Measurements from ENCODE around the gene ADAMTSL3. TPM values are rescaled to one million over a fixed set of nuclear protein-coding genes. Genes with fewer than 3 reads are reported as not detected.

Gene ADAMTSL3
- total RNA-seq, 1 experiment from 2014 or later = 1.8 TPM

GRCh38 chr15:83848315-83849050 lies 194.6 kb downstream of the ADAMTSL3 start:
- POLR2A ChIA-PET = no interaction called here
- DNase-seq (ENCODE audit: low spot score) = no peak
- H3K4me1 Mint-ChIP-seq = no peaks in the 10 kb centered on the region
- no peaks in the 10 kb centered on the region for H3K27me3 Mint-ChIP-seq (ENCODE audit: low read depth)
- CTCF ChIA-PET = no interaction called here
- H3K9me3 Mint-ChIP-seq = no peaks in the 10 kb centered on the region
- no peak overlapping the region for H3K4me3 Mint-ChIP-seq
- ATAC-seq = no peak
- TF ChIP-seq NFE2L1 (CRISPR knock-in tag; IDR thresholded peaks at IDR 0.05) = no peak
- no peak for TF ChIP-seq HMGXB4 (CRISPR knock-in tag; IDR thresholded peaks at IDR 0.05)
- no peak for TF ChIP-seq GRHL2 (CRISPR knock-in tag; IDR thresholded peaks at IDR 0.05; ENCODE audit: insufficient replicate concordance, severe bottlenecking)
- TF ChIP-seq ZNF416 (CRISPR knock-in tag; IDR thresholded peaks at IDR 0.05) = no peak
- no peak for TF ChIP-seq GABPB1 (CRISPR knock-in tag; IDR thresholded peaks at IDR 0.05)
- TF ChIP-seq SOX15 (CRISPR knock-in tag; IDR thresholded peaks at IDR 0.05) = no peak
- no peak for TF ChIP-seq PRDM15 (CRISPR knock-in tag; IDR thresholded peaks at IDR 0.05)
- no peak for TF ChIP-seq JAZF1 (CRISPR knock-in tag; IDR thresholded peaks at IDR 0.05)
- no peak for TF ChIP-seq ZBTB21 (CRISPR knock-in tag; IDR thresholded peaks at IDR 0.05; ENCODE audit: borderline replicate concordance)
- no peak for TF ChIP-seq ZNF219 (CRISPR knock-in tag; IDR thresholded peaks at IDR 0.05; ENCODE audit: borderline replicate concordance)
- no peak for TF ChIP-seq ZBTB43 (CRISPR knock-in tag; IDR thresholded peaks at IDR 0.05)
- no peaks in the 10 kb centered on the region for H3K36me3 Mint-ChIP-seq
- H3K27ac Mint-ChIP-seq = no peak overlapping the region

GRCh38 chr15:83850015-83850414 lies 196.1 kb downstream of the ADAMTSL3 start:
- DNase-seq (ENCODE audit: low spot score) (no peak), ATAC-seq (no peak)
- H3K9me3 Mint-ChIP-seq = no peaks in the 10 kb centered on the region
- no peak overlapping the region for H3K27ac Mint-ChIP-seq
- no peaks in the 10 kb centered on the region for H3K27me3 Mint-ChIP-seq (ENCODE audit: low read depth)
- TF ChIP-seq ZNF317 (CRISPR knock-in tag; IDR thresholded peaks at IDR 0.05; ENCODE audit: borderline replicate concordance, low read depth) (no peak), ZNF232 (CRISPR knock-in tag; IDR thresholded peaks at IDR 0.05) (no peak)
- no peaks in the 10 kb centered on the region for H3K4me1 Mint-ChIP-seq
- ChIA-PET POLR2A (no interaction called here), CTCF (no interaction called here)
- H3K36me3 Mint-ChIP-seq = no peaks in the 10 kb centered on the region
- no peak overlapping the region for H3K4me3 Mint-ChIP-seq

GRCh38 chr15:83850501-83851245 lies 196.8 kb downstream of the ADAMTSL3 start:
- CTCF ChIA-PET = no interaction called here
- no peaks in the 10 kb centered on the region for H3K27me3 Mint-ChIP-seq (ENCODE audit: low read depth)
- no peaks in the 10 kb centered on the region for H3K9me3 Mint-ChIP-seq
- no peak overlapping the region for H3K4me3 Mint-ChIP-seq
- H3K4me1 Mint-ChIP-seq = no peaks in the 10 kb centered on the region
- POLR2A ChIA-PET = no interaction called here
- ATAC-seq = peak; percentile 20; the same call in 1 of the 2 replicates
- no peak for DNase-seq (ENCODE audit: low spot score)
- H3K36me3 Mint-ChIP-seq = no peaks in the 10 kb centered on the region
- no peak overlapping the region for H3K27ac Mint-ChIP-seq
- TF ChIP-seq PREB (CRISPR knock-in tag; IDR thresholded peaks at IDR 0.05; ENCODE audit: borderline replicate concordance) = no peak
- TF ChIP-seq ATF6 (CRISPR knock-in tag; IDR thresholded peaks at IDR 0.05) = no peak
- no peak for TF ChIP-seq KAT7 (CRISPR knock-in tag; IDR thresholded peaks at IDR 0.05; ENCODE audit: borderline replicate concordance)
- TF ChIP-seq E2F4 (CRISPR knock-in tag; IDR thresholded peaks at IDR 0.05; ENCODE audit: borderline replicate concordance, low read depth) = no peak
- TF ChIP-seq ZNF671 (CRISPR knock-in tag; IDR thresholded peaks at IDR 0.05) = no peak
